22Rv1 (cell line): ENCODE data around the gene THTPA.

ENCODE experiments used
- ZFX ChIP-seq: fragments of 450-650 bp; IDR thresholded peaks from 2 replicates; pipeline ENCODE4 v1.6.1; 2017; ENCODE audit warnings: antibody characterized with exemption, borderline replicate concordance
- TF ChIP-seq, protein P1 (sequence below): fragments of 450-650 bp; IDR thresholded peaks from 2 replicates; pipeline ENCODE4 v1.5.1; 2017; ENCODE audit warnings: mild to moderate bottlenecking

DNA sequence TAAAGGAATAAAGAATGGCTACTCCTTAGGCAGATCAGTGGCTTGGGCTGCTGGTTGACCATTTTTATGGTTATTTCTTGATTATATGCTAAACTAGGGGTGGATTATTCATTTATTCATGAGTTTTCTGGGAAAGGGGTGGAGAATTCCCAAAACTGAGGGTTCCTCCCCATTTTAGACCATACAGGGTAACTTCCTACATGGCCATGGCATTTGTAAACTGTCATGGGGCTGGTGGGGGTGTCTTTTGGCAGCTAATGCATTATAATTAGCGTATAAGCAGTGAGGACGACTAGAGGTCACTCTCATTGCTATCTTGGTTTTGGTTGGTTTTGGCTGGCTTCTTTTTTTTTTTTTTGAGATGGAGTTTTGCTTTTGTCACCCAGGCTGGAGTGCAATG, 48.1 kb downstream of the THTPA start:
- TF ChIP-seq, protein P1, sequence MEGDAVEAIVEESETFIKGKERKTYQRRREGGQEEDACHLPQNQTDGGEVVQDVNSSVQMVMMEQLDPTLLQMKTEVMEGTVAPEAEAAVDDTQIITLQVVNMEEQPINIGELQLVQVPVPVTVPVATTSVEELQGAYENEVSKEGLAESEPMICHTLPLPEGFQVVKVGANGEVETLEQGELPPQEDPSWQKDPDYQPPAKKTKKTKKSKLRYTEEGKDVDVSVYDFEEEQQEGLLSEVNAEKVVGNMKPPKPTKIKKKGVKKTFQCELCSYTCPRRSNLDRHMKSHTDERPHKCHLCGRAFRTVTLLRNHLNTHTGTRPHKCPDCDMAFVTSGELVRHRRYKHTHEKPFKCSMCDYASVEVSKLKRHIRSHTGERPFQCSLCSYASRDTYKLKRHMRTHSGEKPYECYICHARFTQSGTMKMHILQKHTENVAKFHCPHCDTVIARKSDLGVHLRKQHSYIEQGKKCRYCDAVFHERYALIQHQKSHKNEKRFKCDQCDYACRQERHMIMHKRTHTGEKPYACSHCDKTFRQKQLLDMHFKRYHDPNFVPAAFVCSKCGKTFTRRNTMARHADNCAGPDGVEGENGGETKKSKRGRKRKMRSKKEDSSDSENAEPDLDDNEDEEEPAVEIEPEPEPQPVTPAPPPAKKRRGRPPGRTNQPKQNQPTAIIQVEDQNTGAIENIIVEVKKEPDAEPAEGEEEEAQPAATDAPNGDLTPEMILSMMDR, result no peak
- TF ChIP-seq ZFX, result no peak
